SK-N-SH (cell line): ENCODE data around the gene ASCL3. TPM values are rescaled to one million over a fixed set of nuclear protein-coding genes. Genes with fewer than 3 reads are reported as not detected.

Experiments used
- CTCF ChIA-PET: fragments of 300-600, 350-600 bp; formaldehyde crosslinking; extraction: SDS; loops from one replicate; lab custom pipeline; 2021; lab: Yijun Ruan, JAX
- POLR2A ChIA-PET: fragments of 350-600 bp; sonication (Branson Sonifier 250); formaldehyde crosslinking; extraction: SDS; loops from one replicate; lab custom pipeline; 2020; ENCODE audit warnings: antibody characterized with exemption, inconsistent platforms; lab: Yijun Ruan, JAX
- DNase-seq: peaks from one replicate; pipeline ENCODE4 v3.0.0; 2012
- H2AFZ ChIP-seq: fragments of 200-600 bp; sonication (generic); 2 replicates; pipeline ENCODE4 v1.8.1; 2016; ENCODE audit warnings: antibody characterized with exemption, mild to moderate bottlenecking, low read depth
- H3F3A ChIP-seq: fragments of 200-600 bp; sonication (generic); replicated peaks from 2 replicates; pipeline ENCODE3; 2016; ENCODE audit warnings: antibody characterized with exemption, mild to moderate bottlenecking; ENCODE audit not compliant: insufficient read depth
- H3K27ac ChIP-seq, 2 experiments: fragments of 200-500 bp in 1 of 2; fragments of 200-600 bp in 1 of 2; sonication (Bioruptor generic) in 1 of 2; sonication (generic), shearing (Covaris generic) in 1 of 2; 2 replicates each; pipeline versions ENCODE4 v1.5.1 to v1.6.1; 2014 to 2016; ENCODE audit warnings: low read depth in 2 of 2, inconsistent platforms in 1 of 2, low read length in 1 of 2, mild to moderate bottlenecking in 1 of 2, mixed read lengths in 1 of 2
- H3K27me3 ChIP-seq: fragments of 200-600 bp; sonication (generic), shearing (Covaris generic); 2 replicates; pipeline ENCODE4 v1.6.1; 2016; ENCODE audit warnings: mixed run types; ENCODE audit not compliant: insufficient read depth
- H3K36me3 ChIP-seq, 2 experiments: fragments of 200-500 bp in 1 of 2; fragments of 200-600 bp in 1 of 2; sonication (Bioruptor generic) in 1 of 2; sonication (generic) in 1 of 2; replicated peaks in 1 of 2; 2 replicates each; pipeline versions ENCODE3 to v1.5.1; 2014 to 2016; ENCODE audit warnings: low read length in 1 of 2, mild to moderate bottlenecking in 1 of 2; ENCODE audit not compliant: insufficient read depth in 2 of 2, control insufficient read depth in 1 of 2
- H3K4me1 ChIP-seq, 2 experiments: fragments of 200-500 bp in 1 of 2; fragments of 200-600 bp in 1 of 2; sonication (Bioruptor generic) in 1 of 2; sonication (generic), shearing (Covaris generic) in 1 of 2; 2 replicates each; pipeline versions ENCODE4 v1.5.1 to v1.6.1; 2014 to 2016; ENCODE audit warnings: low read depth in 1 of 2, low read length in 1 of 2, mixed run types in 1 of 2; ENCODE audit not compliant: insufficient read depth in 2 of 2, control insufficient read depth in 1 of 2
- H3K4me2 ChIP-seq: fragments of 200-600 bp; sonication (generic), shearing (Covaris generic); 2 replicates; pipeline ENCODE4 v1.6.1; 2017; ENCODE audit warnings: mixed run types
- H3K4me3 ChIP-seq, 2 experiments: fragments of 200-500 bp in 1 of 2; fragments of 200-600 bp in 1 of 2; sonication (Bioruptor generic) in 1 of 2; sonication (generic), shearing (Covaris generic) in 1 of 2; 2 replicates each; pipeline versions ENCODE4 v1.5.1 to v1.8.1; 2014 to 2016; ENCODE audit warnings: low read depth in 2 of 2, inconsistent platforms in 1 of 2, low read length in 1 of 2, mild to moderate bottlenecking in 1 of 2, mixed read lengths in 1 of 2, moderate library complexity in 1 of 2
- H3K79me2 ChIP-seq: fragments of 200-600 bp; sonication (generic); 2 replicates; pipeline ENCODE4 v1.8.1; 2017; ENCODE audit warnings: mild to moderate bottlenecking; ENCODE audit not compliant: insufficient read depth
- H3K9ac ChIP-seq: fragments of 200-600 bp; sonication (generic); 2 replicates; pipeline ENCODE4 v1.6.1; 2017; ENCODE audit warnings: mixed run types
- H3K9me2 ChIP-seq: fragments of 200-600 bp; sonication (generic); 2 replicates; pipeline ENCODE4 v1.6.1; 2017; ENCODE audit warnings: mixed run types
- H3K9me3 ChIP-seq: fragments of 200-600 bp; sonication (generic); 2 replicates; pipeline ENCODE4 v1.6.1; 2017; ENCODE audit warnings: mixed run types, mild to moderate bottlenecking, moderate library complexity
- H4K20me1 ChIP-seq: fragments of 200-600 bp; sonication (generic); 2 replicates; pipeline ENCODE4 v1.6.1; 2017; ENCODE audit warnings: mild to moderate bottlenecking, mixed run types; ENCODE audit not compliant: insufficient read depth
- CHD2 ChIP-seq: fragments of 150-350 bp; IDR thresholded peaks from 2 replicates; pipeline ENCODE4 v1.6.1; 2018; ENCODE audit warnings: low read length; ENCODE audit not compliant: partially characterized antibody
- CTCF ChIP-seq: fragments of 200-600 bp; sonication (generic); IDR thresholded peaks from 2 replicates; pipeline ENCODE4 v1.6.1; 2017; ENCODE audit warnings: antibody characterized with exemption, mild to moderate bottlenecking, moderate library complexity
- ELF1 ChIP-seq: IDR thresholded peaks from 2 replicates; pipeline ENCODE4 v1.4.0; 2012
- EZH2phosphoT487 ChIP-seq: fragments of 200-600 bp; sonication (generic); IDR thresholded peaks from 2 replicates; pipeline ENCODE4 v1.6.1; 2017; ENCODE audit warnings: low read depth, mixed run types, mild to moderate bottlenecking, antibody characterized with exemption, moderate library complexity, borderline replicate concordance
- GATA2 ChIP-seq: sonication (generic); formaldehyde crosslinking; IDR thresholded peaks from 2 replicates; pipeline ENCODE4 v1.5.0; 2020; ENCODE audit warnings: mild to moderate bottlenecking, missing genetic modification reagents
- IRF3 ChIP-seq: fragments of 150-350 bp; IDR thresholded peaks from 2 replicates; pipeline ENCODE4 v1.6.1; 2016; ENCODE audit warnings: mild to moderate bottlenecking, low read depth, low read length
- MAX ChIP-seq: IDR thresholded peaks from 2 replicates; pipeline ENCODE4 v1.4.0; 2012; ENCODE audit warnings: low read depth
- NFIC ChIP-seq: IDR thresholded peaks from 2 replicates; pipeline ENCODE4 v1.4.0; 2012; ENCODE audit warnings: borderline replicate concordance
- PBX3 ChIP-seq: IDR thresholded peaks from 2 replicates; pipeline ENCODE4; 2012
- SIN3A ChIP-seq: IDR thresholded peaks from 2 replicates; pipeline ENCODE4 v1.6.1; 2012; ENCODE audit warnings: low read depth, mild to moderate bottlenecking, low read length, moderate library complexity, borderline replicate concordance
- SMC3 ChIP-seq: IDR thresholded peaks from 2 replicates; pipeline ENCODE4 v1.6.1; 2012; ENCODE audit warnings: low read depth, low read length, improper control_type of control experiment
- TAF1 ChIP-seq: IDR thresholded peaks from 2 replicates; pipeline ENCODE4 v1.6.1; 2012; ENCODE audit warnings: low read depth, mild to moderate bottlenecking, low read length, moderate library complexity, borderline replicate concordance
- TEAD4 ChIP-seq: IDR thresholded peaks from 2 replicates; pipeline ENCODE4 v1.4.0; 2012; ENCODE audit warnings: mild to moderate bottlenecking, borderline replicate concordance; ENCODE audit not compliant: insufficient read depth
- USF1 ChIP-seq: IDR thresholded peaks from 2 replicates; pipeline ENCODE4 v1.4.0; 2012; ENCODE audit warnings: low read depth, borderline replicate concordance
- USF2 ChIP-seq: fragments of 150-350 bp; IDR thresholded peaks from 2 replicates; pipeline ENCODE4 v1.6.1; 2017; ENCODE audit warnings: antibody characterized with exemption, low read length, low read depth, borderline replicate concordance
- YY1 ChIP-seq: IDR thresholded peaks from 2 replicates; pipeline ENCODE4 v1.4.0; 2012; ENCODE audit warnings: low read depth, mild to moderate bottlenecking
- WGBS: methylation state at CpG from one replicate; pipeline ENCODE4 v1.1.6; 2017; ENCODE audit warnings: low lambda C conversion rate; 5-methylcytosine and 5-hydroxymethylcytosine counted together
- polyA plus RNA-seq, 3 experiments: library from polyadenylated mRNA; depleted of rRNA; stranded (reverse); fragments of >200 nt; gene quantifications; 2 replicates each; pipeline ENCODE4 v1.2.3, GENCODE V29; 2012

ASCL3 gene
- polyA plus RNA-seq, 1 of the 3 experiments (the other 2 are of a cell fraction), result not detected

GRCh38 chr11:8985462-8985861 is 42.6 kb upstream of the ASCL3 start:
- no peak overlapping the region for H3K9ac ChIP-seq
- H3K36me3 ChIP-seq, result no peaks in the 10 kb centered on the region
- ChIA-PET CTCF (interaction anchor here (1.4 kb wide), 1 partner anchor 152 kb away, joined by 5 read pairs; no protein-coding TSS in a partner anchor), POLR2A (interaction anchor here (0.6 kb wide), 1 partner anchor 245 kb away, joined by 3 read pairs; no protein-coding TSS in a partner anchor)
- H2AFZ ChIP-seq, result no peak overlapping the region
- peaks cover 0 to 10% of the 10 kb centered on the region in 2 experiments; a peak in 2 of 4 replicates for H3K4me1 ChIP-seq
- no peak for DNase-seq
- no peaks in the 10 kb centered on the region for H4K20me1 ChIP-seq
- no peak overlapping the region for H3K4me3 ChIP-seq
- no peak overlapping the region for H3K4me2 ChIP-seq
- WGBS, result 92% methylated on average over 5 of the region's 5 CpGs
- no peak for TF ChIP-seq TAF1
- no peak for TF ChIP-seq YY1
- no peak for TF ChIP-seq NFIC
- no peak for TF ChIP-seq EZH2phosphoT487
- no peak for TF ChIP-seq SMC3
- TF ChIP-seq GATA2, result no peak
- TF ChIP-seq IRF3, result no peak
- no peak for TF ChIP-seq PBX3
- no peak for TF ChIP-seq CHD2
- no peak for TF ChIP-seq TEAD4
- TF ChIP-seq USF2, result no peak
- TF ChIP-seq MAX, result no peak
- TF ChIP-seq ELF1, result no peak
- H3K9me2 ChIP-seq, result no peaks in the 10 kb centered on the region
- H3F3A ChIP-seq, result peaks cover 15% of the 10 kb centered on the region
- H3K27me3 ChIP-seq, result no peaks in the 10 kb centered on the region
- no peaks in the 10 kb centered on the region for H3K9me3 ChIP-seq
- no peak overlapping the region for H3K27ac ChIP-seq
- H3K79me2 ChIP-seq, result no peaks in the 10 kb centered on the region

- no peaks in the 10 kb centered on the region for H4K20me1 ChIP-seq
- H3K27me3 ChIP-seq, result no peaks in the 10 kb centered on the region
- H3F3A ChIP-seq, result no peaks in the 10 kb centered on the region
- no peak overlapping the region for H3K27ac ChIP-seq
- no peaks in the 10 kb centered on the region for H3K36me3 ChIP-seq
- H3K9me3 ChIP-seq, result no peaks in the 10 kb centered on the region
- H3K4me3 ChIP-seq, result no peak overlapping the region
- no peak overlapping the region for H3K4me2 ChIP-seq
- 77% methylated on average over 2 of the region's 2 CpGs for WGBS
- no peak for DNase-seq
- no peak overlapping the region for H3K9ac ChIP-seq
- CTCF ChIA-PET, result no interaction called here
- no peak overlapping the region for H2AFZ ChIP-seq
- H3K4me1 ChIP-seq, result 0 out of 4 replicates have a peak, but pooled peaks cover 0 to 1% of the 10 kb centered on the region in 2 experiments
- no peaks in the 10 kb centered on the region for H3K9me2 ChIP-seq
- POLR2A ChIA-PET, result no interaction called here
- no peaks in the 10 kb centered on the region for H3K79me2 ChIP-seq
- no peak for TF ChIP-seq USF1
- no peak for TF ChIP-seq IRF3
- no peak for TF ChIP-seq SIN3A
- no peak for TF ChIP-seq GATA2
- TF ChIP-seq CTCF, result no peak
Measured at GRCh38 chr11:8983552-8983951, 40.7 kb upstream of the ASCL3 start.
